ENCODE results near the gene GPC2. TPM values are rescaled to one million over a fixed set of nuclear protein-coding genes. Genes with fewer than 3 reads are reported as not detected.

GPC2 gene
- polyA plus RNA-seq, 1 donor (not counting 4 experiments of a cell fraction or from before 2014, with no cell fraction given), result 0.55 TPM

DNA sequence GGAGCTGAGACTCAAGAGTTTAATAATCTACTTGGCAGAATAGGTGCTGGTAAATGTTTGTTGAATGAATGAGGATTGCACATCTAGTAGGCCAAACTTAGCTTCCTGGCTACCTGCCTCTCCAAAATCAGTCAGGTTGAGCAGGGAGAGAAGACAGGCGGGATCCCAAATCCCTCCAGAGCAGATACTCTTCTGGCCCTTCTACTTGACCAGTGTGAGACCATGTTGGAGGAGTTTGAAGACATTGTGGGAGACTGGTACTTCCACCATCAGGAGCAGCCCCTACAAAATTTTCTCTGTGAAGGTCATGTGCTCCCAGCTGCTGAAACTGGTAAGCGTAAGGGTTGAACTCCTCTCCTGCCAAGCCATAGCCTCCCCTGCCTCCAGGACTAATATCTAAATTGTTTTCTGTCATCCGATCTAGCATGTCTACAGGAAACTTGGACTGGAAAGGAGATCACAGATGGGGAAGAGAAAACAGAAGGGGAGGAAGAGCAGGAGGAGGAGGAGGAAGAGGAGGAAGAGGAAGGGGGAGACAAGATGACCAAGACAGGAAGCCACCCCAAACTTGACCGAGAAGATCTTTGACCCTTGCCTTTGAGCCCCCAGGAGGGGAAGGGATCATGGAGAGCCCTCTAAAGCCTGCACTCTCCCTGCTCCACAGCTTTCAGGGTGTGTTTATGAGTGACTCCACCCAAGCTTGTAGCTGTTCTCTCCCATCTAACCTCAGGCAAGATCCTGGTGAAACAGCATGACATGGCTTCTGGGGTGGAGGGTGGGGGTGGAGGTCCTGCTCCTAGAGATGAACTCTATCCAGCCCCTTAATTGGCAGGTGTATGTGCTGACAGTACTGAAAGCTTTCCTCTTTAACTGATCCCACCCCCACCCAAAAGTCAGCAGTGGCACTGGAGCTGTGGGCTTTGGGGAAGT is 52.6 kb downstream of the GPC2 start:
- no peak for DNase-seq (ENCODE audit: low read depth, low spot score)
- H2AFZ ChIP-seq (ENCODE audit: control insufficient read depth, low read length), result no peak overlapping the region
- H3K9ac ChIP-seq (ENCODE audit: control insufficient read depth, extremely low read depth, insufficient read depth, low read length), result no peak overlapping the region
- H4K20me1 ChIP-seq (ENCODE audit: control insufficient read depth, extremely low read depth, insufficient read depth, low read length), result no peaks in the 10 kb centered on the region
- H3K9me1 ChIP-seq (ENCODE audit: control insufficient read depth, extremely low read depth, insufficient read depth, low read length), result no peaks in the 10 kb centered on the region
- no peak for TF ChIP-seq EZH2 (IDR thresholded peaks at IDR 0.05; ENCODE audit: low read length)
- TF ChIP-seq, protein P1, sequence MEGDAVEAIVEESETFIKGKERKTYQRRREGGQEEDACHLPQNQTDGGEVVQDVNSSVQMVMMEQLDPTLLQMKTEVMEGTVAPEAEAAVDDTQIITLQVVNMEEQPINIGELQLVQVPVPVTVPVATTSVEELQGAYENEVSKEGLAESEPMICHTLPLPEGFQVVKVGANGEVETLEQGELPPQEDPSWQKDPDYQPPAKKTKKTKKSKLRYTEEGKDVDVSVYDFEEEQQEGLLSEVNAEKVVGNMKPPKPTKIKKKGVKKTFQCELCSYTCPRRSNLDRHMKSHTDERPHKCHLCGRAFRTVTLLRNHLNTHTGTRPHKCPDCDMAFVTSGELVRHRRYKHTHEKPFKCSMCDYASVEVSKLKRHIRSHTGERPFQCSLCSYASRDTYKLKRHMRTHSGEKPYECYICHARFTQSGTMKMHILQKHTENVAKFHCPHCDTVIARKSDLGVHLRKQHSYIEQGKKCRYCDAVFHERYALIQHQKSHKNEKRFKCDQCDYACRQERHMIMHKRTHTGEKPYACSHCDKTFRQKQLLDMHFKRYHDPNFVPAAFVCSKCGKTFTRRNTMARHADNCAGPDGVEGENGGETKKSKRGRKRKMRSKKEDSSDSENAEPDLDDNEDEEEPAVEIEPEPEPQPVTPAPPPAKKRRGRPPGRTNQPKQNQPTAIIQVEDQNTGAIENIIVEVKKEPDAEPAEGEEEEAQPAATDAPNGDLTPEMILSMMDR (optimal IDR thresholded peaks at IDR 0.05 in 1 of 3, IDR thresholded peaks at IDR 0.05 in 1 of 3, conservative IDR thresholded peaks at IDR 0.05 in 1 of 3; ENCODE audit: extremely low read depth in 1 of 3, insufficient read depth in 2 of 3, low read length in 3 of 3), result no peak
- no peaks in the 10 kb centered on the region for H3K9me3 ChIP-seq (ENCODE audit: control insufficient read depth, low read depth, low read length)
- dilution Hi-C loops (cut with MboI; ENCODE audit: extremely low pct_ligation_motif_present, low sequenced_read_pairs), result no loop called here
- no peak overlapping the region for H3K27ac ChIP-seq (ENCODE audit: control insufficient read depth, insufficient read depth, low read length)
- H3K27me3 ChIP-seq (ENCODE audit: control insufficient read depth, extremely low read depth, insufficient read depth, low read length), result no peaks in the 10 kb centered on the region
- H3K4me3 ChIP-seq (ENCODE audit: control insufficient read depth in 2 of 3, extremely low read depth in 1 of 3, insufficient read depth in 2 of 3, low read depth in 1 of 3, low read length in 3 of 3), result no peak overlapping the region
- H3K79me2 ChIP-seq (ENCODE audit: control insufficient read depth, insufficient read depth, low read length), result peaks cover 6% of the 10 kb centered on the region
- peaks cover 0 to 2% of the 10 kb centered on the region in 2 experiments for H3K36me3 ChIP-seq (ENCODE audit: control insufficient read depth in 2 of 2, extremely low read depth in 1 of 2, insufficient read depth in 2 of 2, low read length in 2 of 2)
- no peak overlapping the region for H3K4me2 ChIP-seq (ENCODE audit: control insufficient read depth, extremely low read depth, insufficient read depth, low read depth, low read length)
- peaks cover 14% of the 10 kb centered on the region for H3K4me1 ChIP-seq (ENCODE audit: control insufficient read depth, extremely low read depth, insufficient read depth, low read length)
- no peak for FAIRE-seq

- Histone ChIP-seq H2AFZ (ENCODE audit: control insufficient read depth, low read length) (no peak overlapping the region), H3K9me3 (ENCODE audit: control insufficient read depth, low read depth, low read length) (no peaks in the 10 kb centered on the region), H3K4me2 (ENCODE audit: control insufficient read depth, extremely low read depth, insufficient read depth, low read depth, low read length) (no peak overlapping the region), H3K36me3 (ENCODE audit: control insufficient read depth in 2 of 2, extremely low read depth in 1 of 2, insufficient read depth in 2 of 2, low read length in 2 of 2) (peaks cover 0 to 2% of the 10 kb centered on the region in 2 experiments), H3K27me3 (ENCODE audit: control insufficient read depth, extremely low read depth, insufficient read depth, low read length) (no peaks in the 10 kb centered on the region), H3K4me1 (ENCODE audit: control insufficient read depth, extremely low read depth, insufficient read depth, low read length) (peaks cover 10% of the 10 kb centered on the region), H3K9ac (ENCODE audit: control insufficient read depth, extremely low read depth, insufficient read depth, low read length) (no peak overlapping the region), H4K20me1 (ENCODE audit: control insufficient read depth, extremely low read depth, insufficient read depth, low read length) (peaks cover 3% of the 10 kb centered on the region), H3K4me3 (ENCODE audit: control insufficient read depth in 2 of 3, extremely low read depth in 1 of 3, insufficient read depth in 2 of 3, low read depth in 1 of 3, low read length in 3 of 3) (no peak overlapping the region), H3K79me2 (ENCODE audit: control insufficient read depth, insufficient read depth, low read length) (peaks cover 15% of the 10 kb centered on the region), H3K27ac (ENCODE audit: control insufficient read depth, insufficient read depth, low read length) (no peak overlapping the region), H3K9me1 (ENCODE audit: control insufficient read depth, extremely low read depth, insufficient read depth, low read length) (no peaks in the 10 kb centered on the region)
- TF ChIP-seq, protein P1 (optimal IDR thresholded peaks at IDR 0.05 in 1 of 3, IDR thresholded peaks at IDR 0.05 in 1 of 3, conservative IDR thresholded peaks at IDR 0.05 in 1 of 3; ENCODE audit: extremely low read depth in 1 of 3, insufficient read depth in 2 of 3, low read length in 3 of 3), result no peak
- no peak for TF ChIP-seq EZH2 (IDR thresholded peaks at IDR 0.05; ENCODE audit: low read length)
- dilution Hi-C loops (cut with MboI; ENCODE audit: extremely low pct_ligation_motif_present, low sequenced_read_pairs), result no loop called here
- FAIRE-seq (no peak), DNase-seq (ENCODE audit: low read depth, low spot score) (no peak)
Measured at GRCh38 chr7:100122568-100122967, 54.6 kb downstream of the GPC2 start.
